ENCODE measurements around the gene RCAN3. TPM values are rescaled to one million over a fixed set of nuclear protein-coding genes. Genes with fewer than 3 reads are reported as not detected.
A peak's percentile ranks its signal among the peaks of the same experiment; 100 is the strongest.

The RCAN3 gene
- total and polyA plus RNA-seq, 4 donors: 0.84 to 4.8 (median 3.1) TPM

DNA sequence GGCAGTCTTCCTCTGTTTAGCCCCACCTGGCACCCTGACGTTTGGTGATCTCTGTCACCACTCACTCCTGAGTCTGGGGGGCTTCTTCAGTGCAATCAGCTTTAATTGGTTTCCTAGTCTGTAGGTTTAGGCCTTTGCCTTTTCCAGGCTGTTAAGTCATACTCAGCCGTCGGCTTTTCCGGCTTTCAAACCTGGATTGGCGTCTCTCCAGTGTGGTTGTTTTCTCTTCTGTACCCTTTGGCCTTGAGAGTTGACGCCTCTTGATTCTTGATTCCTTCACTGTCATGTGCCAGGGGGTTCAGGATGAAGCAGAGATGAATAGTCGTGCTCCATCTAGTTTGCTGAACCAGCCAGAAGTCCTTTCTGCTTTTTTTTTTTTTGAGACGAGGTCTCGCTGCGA lies 78.1 kb downstream of the RCAN3 start:
- intact Hi-C loops (cut with DNase I): no loop called here
- H3K27ac ChIP-seq (ENCODE audit: low read depth in 1 of 2, low read length in 2 of 2): no peak overlapping the region
- H3K4me1 ChIP-seq (ENCODE audit: control insufficient read depth in 1 of 2, insufficient read depth in 2 of 2, low read length in 2 of 2): no peaks in the 10 kb centered on the region
- 77 to 78% methylated on average over 10 of the region's 10 CpGs for WGBS, 2 donors
- H3K36me3 ChIP-seq (ENCODE audit: control insufficient read depth in 1 of 2, insufficient read depth in 2 of 2, low read length in 1 of 2): no peaks in the 10 kb centered on the region
- no peak for ATAC-seq (ENCODE audit: low FRiP score)
- no peak overlapping the region for H3K4me3 ChIP-seq (ENCODE audit: low read length in 2 of 2)
- H3K27me3 ChIP-seq (ENCODE audit: control insufficient read depth in 1 of 2, insufficient read depth in 2 of 2, low read length in 1 of 2): no peaks in the 10 kb centered on the region
- H3K9me3 ChIP-seq (ENCODE audit: control insufficient read depth, low read length): peaks cover 2% of the 10 kb centered on the region
- DNase-seq: no peak

DNA sequence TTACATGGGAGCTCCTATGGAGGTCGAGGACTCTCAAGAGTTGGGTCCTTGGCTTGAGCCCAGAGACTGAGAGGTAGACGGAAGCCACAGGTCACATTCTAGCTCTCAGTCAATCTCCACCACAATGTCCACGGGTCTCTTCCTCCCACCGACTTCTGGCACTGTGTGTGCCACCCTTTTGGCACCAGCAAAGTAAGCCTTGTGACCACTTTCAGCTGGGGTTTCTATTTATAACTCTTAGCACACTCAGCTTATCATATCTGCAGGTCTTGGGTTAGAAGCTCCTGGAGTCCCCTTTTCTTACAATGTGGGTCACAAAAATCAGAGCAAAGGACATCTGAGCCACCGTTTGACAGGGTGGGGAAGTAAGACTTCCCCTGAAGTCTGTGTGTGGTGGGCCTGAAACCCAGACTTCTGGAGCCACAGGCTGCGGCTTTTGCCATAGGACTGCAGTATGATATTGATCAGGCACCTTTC lies 81.6 kb downstream of the RCAN3 start:
- 42 to 44% methylated on average over 6 of the region's 6 CpGs for WGBS, 2 donors
- Histone ChIP-seq H3K27ac (ENCODE audit: low read depth in 1 of 2, low read length in 2 of 2) (no peak overlapping the region), H3K9me3 (ENCODE audit: control insufficient read depth, low read length) (peaks cover 2% of the 10 kb centered on the region), H3K27me3 (ENCODE audit: control insufficient read depth in 1 of 2, insufficient read depth in 2 of 2, low read length in 1 of 2) (no peaks in the 10 kb centered on the region), H3K4me1 (ENCODE audit: control insufficient read depth in 1 of 2, insufficient read depth in 2 of 2, low read length in 2 of 2) (no peaks in the 10 kb centered on the region), H3K4me3 (ENCODE audit: low read length in 2 of 2) (no peak overlapping the region), H3K36me3 (ENCODE audit: control insufficient read depth in 1 of 2, insufficient read depth in 2 of 2, low read length in 1 of 2) (no peaks in the 10 kb centered on the region)
- ATAC-seq (ENCODE audit: low FRiP score) (no peak), DNase-seq (no peak)
- intact Hi-C loops (cut with DNase I): no loop called here

DNA sequence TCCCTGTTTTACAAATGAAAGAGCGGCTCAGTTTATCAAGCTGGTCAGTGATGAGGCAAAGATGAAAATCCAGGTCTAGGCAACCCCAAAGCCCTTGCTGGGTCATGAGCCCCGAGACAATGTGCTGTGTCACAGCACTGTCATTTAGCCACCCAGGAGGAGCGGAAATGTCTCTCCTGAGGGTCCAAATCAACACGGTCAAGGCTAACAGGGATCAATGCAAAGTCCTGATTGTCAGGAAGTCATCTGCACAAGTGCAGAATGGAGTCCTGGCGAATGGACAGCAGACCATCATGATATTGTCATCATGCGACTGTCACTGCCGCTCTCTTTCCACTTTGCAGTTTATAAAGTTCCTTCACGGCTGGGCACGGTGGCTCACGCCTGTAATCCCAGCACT lies 83.5 kb downstream of the RCAN3 start:
- H3K4me1 ChIP-seq (ENCODE audit: control insufficient read depth in 1 of 2, insufficient read depth in 2 of 2, low read length in 2 of 2): no peaks in the 10 kb centered on the region
- H3K36me3 ChIP-seq (ENCODE audit: control insufficient read depth in 1 of 2, insufficient read depth in 2 of 2, low read length in 1 of 2): no peaks in the 10 kb centered on the region
- H3K27ac ChIP-seq (ENCODE audit: low read depth in 1 of 2, low read length in 2 of 2): no peak overlapping the region
- no peak overlapping the region for H3K4me3 ChIP-seq (ENCODE audit: low read length in 2 of 2)
- no peaks in the 10 kb centered on the region for H3K27me3 ChIP-seq (ENCODE audit: control insufficient read depth in 1 of 2, insufficient read depth in 2 of 2, low read length in 1 of 2)
- intact Hi-C loops (cut with DNase I): loop anchor here in 1 of 2 donors (5.0 kb wide), 1 partner anchor 389 kb away; no protein-coding TSS in a partner anchor
- 82 to 87% methylated on average over 10 of the region's 10 CpGs for WGBS, 2 donors
- peaks cover 2% of the 10 kb centered on the region for H3K9me3 ChIP-seq (ENCODE audit: control insufficient read depth, low read length)
- ATAC-seq (ENCODE audit: low FRiP score): no peak
- no peak for DNase-seq

DNA sequence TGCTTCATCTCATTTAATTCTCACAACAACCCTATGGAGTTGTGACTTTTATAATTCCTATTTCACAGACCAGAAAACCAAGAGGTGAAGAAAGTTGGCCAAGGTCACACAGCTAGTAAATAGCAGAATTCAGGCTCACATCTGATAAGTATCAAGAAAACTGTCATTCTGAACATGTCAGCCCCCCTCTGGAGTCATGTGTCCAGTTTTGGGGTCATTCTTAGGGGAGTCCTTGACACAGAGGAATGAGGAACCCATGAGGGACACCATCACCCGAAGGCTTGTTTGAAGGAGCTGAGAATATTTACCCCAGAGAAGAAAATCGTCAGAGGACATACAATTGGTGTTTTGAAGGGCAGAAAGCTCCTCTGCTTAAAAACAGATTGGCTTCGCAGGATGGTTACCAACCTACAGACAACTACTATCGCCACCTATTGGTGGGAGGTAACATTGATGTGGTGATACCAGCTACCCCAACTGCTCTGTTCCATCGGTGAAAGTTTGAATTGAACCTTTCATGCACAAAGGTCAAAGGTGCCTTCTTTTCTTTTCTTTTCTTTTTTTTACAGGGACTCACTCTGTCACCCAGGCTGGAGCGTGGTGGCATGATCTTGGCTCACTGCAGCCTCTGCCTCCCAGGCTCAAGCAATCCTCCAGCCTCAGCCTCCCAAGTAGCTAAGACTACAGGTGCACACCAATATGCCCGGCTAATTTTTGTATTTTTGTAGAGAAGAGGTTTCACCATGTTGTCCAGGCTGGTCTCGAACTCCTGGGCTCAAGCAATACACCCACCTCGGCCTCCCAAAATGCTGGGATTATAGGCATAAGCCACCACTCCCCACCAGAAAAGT lies 84.6 kb downstream of the RCAN3 start:
- Histone ChIP-seq H3K4me1 (ENCODE audit: control insufficient read depth in 1 of 2, insufficient read depth in 2 of 2, low read length in 2 of 2) (no peaks in the 10 kb centered on the region), H3K27ac (ENCODE audit: low read depth in 1 of 2, low read length in 2 of 2) (no peak overlapping the region), H3K36me3 (ENCODE audit: control insufficient read depth in 1 of 2, insufficient read depth in 2 of 2, low read length in 1 of 2) (no peaks in the 10 kb centered on the region), H3K27me3 (ENCODE audit: control insufficient read depth in 1 of 2, insufficient read depth in 2 of 2, low read length in 1 of 2) (no peaks in the 10 kb centered on the region), H3K9me3 (ENCODE audit: control insufficient read depth, low read length) (no peaks in the 10 kb centered on the region), H3K4me3 (ENCODE audit: low read length in 2 of 2) (no peak overlapping the region)
- 36 to 37% methylated on average over 9 of the region's 9 CpGs for WGBS, 2 donors
- intact Hi-C loops (cut with DNase I): loop anchor here in 1 of 2 donors (5.0 kb wide), 1 partner anchor 390 kb away; no protein-coding TSS in a partner anchor
- DNase-seq: no peak
- no peak for ATAC-seq (ENCODE audit: low FRiP score)

DNA sequence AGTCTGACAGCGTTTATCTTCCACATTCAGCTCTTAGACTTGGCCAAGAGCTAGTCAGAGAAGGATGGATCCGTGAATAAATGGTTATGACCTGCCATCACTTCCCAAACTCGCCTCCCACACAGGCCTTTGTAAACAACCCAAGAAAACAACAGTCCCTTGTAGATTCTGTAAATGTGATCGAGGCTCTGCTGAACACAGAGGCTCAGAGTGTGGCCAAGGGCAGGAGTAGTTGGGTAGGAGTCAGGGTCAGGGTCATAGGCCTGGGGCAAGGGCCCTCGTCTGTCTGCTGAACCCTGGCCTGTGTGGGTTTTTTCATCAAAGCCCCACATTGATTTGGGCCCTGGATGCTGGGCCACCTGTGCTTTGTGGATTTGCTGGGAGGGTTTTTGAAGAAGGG lies 85.9 kb downstream of the RCAN3 start:
- H3K36me3 ChIP-seq (ENCODE audit: control insufficient read depth in 1 of 2, insufficient read depth in 2 of 2, low read length in 1 of 2): no peaks in the 10 kb centered on the region
- H3K27me3 ChIP-seq (ENCODE audit: control insufficient read depth in 1 of 2, insufficient read depth in 2 of 2, low read length in 1 of 2): no peaks in the 10 kb centered on the region
- H3K9me3 ChIP-seq (ENCODE audit: control insufficient read depth, low read length): no peaks in the 10 kb centered on the region
- intact Hi-C loops (cut with DNase I): loop anchor here in 1 of 2 donors (5.0 kb wide), 1 partner anchor 391 kb away; no protein-coding TSS in a partner anchor
- no peak for DNase-seq
- H3K4me3 ChIP-seq (ENCODE audit: low read length in 2 of 2): no peak overlapping the region
- no peak for ATAC-seq (ENCODE audit: low FRiP score)
- H3K4me1 ChIP-seq (ENCODE audit: control insufficient read depth in 1 of 2, insufficient read depth in 2 of 2, low read length in 2 of 2): no peaks in the 10 kb centered on the region
- 78 to 81% methylated on average over 5 of the region's 5 CpGs for WGBS, 2 donors
- H3K27ac ChIP-seq (ENCODE audit: low read depth in 1 of 2, low read length in 2 of 2): no peak overlapping the region

DNA sequence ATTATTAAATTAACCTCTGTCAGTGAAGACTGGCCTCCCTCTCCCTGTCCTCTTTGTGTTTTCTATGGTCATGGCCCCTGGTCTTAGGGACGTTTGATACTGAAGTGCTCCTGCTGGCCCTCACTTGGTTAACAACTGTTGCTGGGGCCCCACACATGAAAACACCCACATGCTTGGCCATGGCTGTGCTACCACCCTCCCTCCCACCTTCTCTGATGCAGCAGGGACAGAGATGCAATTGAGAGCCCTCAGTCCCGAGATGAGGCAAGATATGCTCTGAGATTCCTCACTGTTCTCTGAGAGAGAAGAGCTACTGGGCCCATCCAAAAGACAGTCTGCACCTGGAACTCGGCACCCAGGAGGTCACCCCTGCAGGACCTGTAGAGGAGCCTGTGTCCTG lies 86.6 kb downstream of the RCAN3 start:
- 52 to 71% methylated on average over 3 of the region's 3 CpGs for WGBS, 2 donors
- no peak overlapping the region for H3K4me3 ChIP-seq (ENCODE audit: low read length in 2 of 2)
- intact Hi-C loops (cut with DNase I): loop anchor here in 1 of 2 donors (5.0 kb wide), 1 partner anchor 392 kb away; no protein-coding TSS in a partner anchor
- H3K27me3 ChIP-seq (ENCODE audit: control insufficient read depth in 1 of 2, insufficient read depth in 2 of 2, low read length in 1 of 2): no peaks in the 10 kb centered on the region
- H3K36me3 ChIP-seq (ENCODE audit: control insufficient read depth in 1 of 2, insufficient read depth in 2 of 2, low read length in 1 of 2): no peaks in the 10 kb centered on the region
- DNase-seq: no peak
- H3K27ac ChIP-seq (ENCODE audit: low read depth in 1 of 2, low read length in 2 of 2): no peak overlapping the region
- no peaks in the 10 kb centered on the region for H3K4me1 ChIP-seq (ENCODE audit: control insufficient read depth in 1 of 2, insufficient read depth in 2 of 2, low read length in 2 of 2)
- ATAC-seq (ENCODE audit: low FRiP score): peak; percentile 20
- no peaks in the 10 kb centered on the region for H3K9me3 ChIP-seq (ENCODE audit: control insufficient read depth, low read length)

Other genes with a start within 250 kb of the RCAN3 start
- gene GRHL3, start 183.5 kb upstream of the RCAN3 start, total RNA-seq: not detected
- gene GRHL3, start 183.5 kb upstream of the RCAN3 start, polyA plus RNA-seq: under 1 TPM in 1 of 2 donors, not detected in 1; 0.08 TPM
- gene STPG1, start 89.1 kb upstream of the RCAN3 start, total RNA-seq: 1 to 10 TPM; 3.8 to 5.7 TPM
- gene STPG1, start 89.1 kb upstream of the RCAN3 start, polyA plus RNA-seq: 1 to 10 TPM; 2.1 to 3.7 TPM
- 10 to 100 TPM in 1 of 2 donors, 1 to 10 TPM in 1; 9.8 to 13.0 TPM for gene NIPAL3, start 87.0 kb upstream of the RCAN3 start, total RNA-seq
- gene NIPAL3, start 87.0 kb upstream of the RCAN3 start, polyA plus RNA-seq: 1 to 10 TPM; 6.3 to 6.7 TPM
- gene NCMAP, start 53.3 kb downstream of the RCAN3 start, total RNA-seq: under 1 TPM; 0.62 to 0.81 TPM
- under 1 TPM in 1 of 2 donors, not detected in 1; 0.25 TPM for gene NCMAP, start 53.3 kb downstream of the RCAN3 start, polyA plus RNA-seq
- 100 to 1,000 TPM; 111 to 113 TPM for gene SRRM1, start 140.5 kb downstream of the RCAN3 start, total RNA-seq
- 10 to 100 TPM; 33.6 to 61.2 TPM for gene SRRM1, start 140.5 kb downstream of the RCAN3 start, polyA plus RNA-seq
- 100 to 1,000 TPM; 477 to 941 TPM for gene CLIC4, start 242.6 kb downstream of the RCAN3 start, total RNA-seq
- gene CLIC4, start 242.6 kb downstream of the RCAN3 start, polyA plus RNA-seq: 100 to 1,000 TPM; 278 to 322 TPM